ENCODE data around the gene FAM171A1. TPM values are rescaled to one million over a fixed set of nuclear protein-coding genes. Genes with fewer than 3 reads are reported as not detected.

FAM171A1 gene
- total RNA-seq, result 8.3 and 16.2 TPM in 2 replicates

GRCh38 chr10:15370856-15371701, at the start of gene FAM171A1:
TSS of gene FAM171A1 (minus strand) at chr10:15371289. CDS start at chr10:15371052, 237 bp downstream.

DNA sequence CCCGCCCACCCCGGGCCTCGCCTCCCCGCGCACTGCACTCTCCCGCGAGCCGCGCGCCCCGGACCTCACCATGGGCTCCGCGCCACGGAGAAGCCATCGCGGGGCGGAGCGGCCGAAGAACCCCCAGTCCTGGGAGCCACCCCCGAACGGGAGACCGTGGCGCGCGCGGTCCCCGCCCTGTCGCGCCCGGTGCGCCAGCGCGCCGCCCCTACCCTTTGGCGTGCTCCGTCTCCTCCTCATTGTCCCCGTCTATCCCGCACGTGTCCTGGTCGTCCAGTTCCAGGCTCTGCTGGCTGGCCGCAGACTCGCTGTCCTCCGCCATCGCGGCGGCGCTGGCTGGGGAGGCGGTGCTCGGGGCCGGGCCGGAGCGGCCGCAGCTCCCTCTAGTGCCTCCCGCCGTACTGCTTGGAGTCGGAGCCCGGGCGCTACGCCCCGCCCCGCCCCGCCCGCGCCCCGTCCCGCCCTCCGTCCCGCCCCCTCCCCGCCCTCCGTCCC, 202.8 kb downstream of the FAM171A1 start, which contains the start of gene NMT2:
TSS of gene NMT2 (minus strand) at position 403 of the 495 bp plus-strand sequence. CDS start at position 322, 81 bp downstream.

Other genes starting within 250 kb of the FAM171A1 start
- gene NMT2, start 202.6 kb downstream of the FAM171A1 start, total RNA-seq, result 15.2 and 18.4 TPM in 2 replicates

All from hair follicular keratinocyte (primary cell).